GM19099 (cell line): ENCODE measurements around the gene ACTRT2.

Source experiments
- POLR2A ChIP-seq: IDR thresholded peaks from 3 replicates; pipeline ENCODE4 v1.6.1; 2011; ENCODE audit warnings: low read depth; ENCODE audit not compliant: insufficient read length; ENCODE audit errors: extremely low read depth

Gene ACTRT2

GRCh38 chr1:3058263-3059030 lies 37.2 kb downstream of the ACTRT2 start:
- no peak for TF ChIP-seq POLR2A

- TF ChIP-seq POLR2A = no peak
Measured at GRCh38 chr1:3060127-3060526, 38.9 kb downstream of the ACTRT2 start.

- TF ChIP-seq POLR2A = no peak
Measured at GRCh38 chr1:3060601-3061551, 39.6 kb downstream of the ACTRT2 start.

- TF ChIP-seq POLR2A = no peak
Measured at GRCh38 chr1:3061566-3061965, 40.3 kb downstream of the ACTRT2 start.

- TF ChIP-seq POLR2A = no peak
Measured at GRCh38 chr1:3061981-3062615, 40.8 kb downstream of the ACTRT2 start.

GRCh38 chr1:3062616-3063378 lies 41.5 kb downstream of the ACTRT2 start:
- TF ChIP-seq POLR2A = no peak

GRCh38 chr1:3063379-3064295 lies 42.4 kb downstream of the ACTRT2 start:
- no peak for TF ChIP-seq POLR2A

- no peak for TF ChIP-seq POLR2A
Measured at GRCh38 chr1:3064296-3064850, 43.1 kb downstream of the ACTRT2 start.

GRCh38 chr1:3064901-3065300 lies 43.6 kb downstream of the ACTRT2 start:
- TF ChIP-seq POLR2A = no peak

- no peak for TF ChIP-seq POLR2A
Measured at GRCh38 chr1:3065396-3065795, 44.1 kb downstream of the ACTRT2 start.

GRCh38 chr1:3065797-3066196 lies 44.5 kb downstream of the ACTRT2 start:
- no peak for TF ChIP-seq POLR2A

- TF ChIP-seq POLR2A = no peak
Measured at GRCh38 chr1:3066250-3066711, 45.0 kb downstream of the ACTRT2 start.

- TF ChIP-seq POLR2A = no peak
Measured at GRCh38 chr1:3066826-3067225, 45.6 kb downstream of the ACTRT2 start.
